NCI-H526 treated with DMSO at 0.1 percent for 48 hours (cell line): ENCODE data around the gene SPAG9.

Experiments used
- DNase-seq: peaks from one replicate; lab custom pipeline; 2025; lab: John Stamatoyannopoulos, UW

Gene SPAG9

GRCh38 chr17:50917418-50917743, 203.3 kb downstream of the SPAG9 start:
- peak; percentile 74 for DNase-seq

GRCh38 chr17:50916708-50917417, 203.8 kb downstream of the SPAG9 start:
- DNase-seq, result no peak

GRCh38 chr17:50916026-50916707, 204.5 kb downstream of the SPAG9 start:
- DNase-seq, result no peak

GRCh38 chr17:50914505-50915063, 206.1 kb downstream of the SPAG9 start:
- DNase-seq, result no peak

GRCh38 chr17:50913120-50913519, 207.5 kb downstream of the SPAG9 start:
- no peak for DNase-seq
